COLO829 (cell line): ENCODE results near the gene TSPAN4.
A peak's percentile ranks its signal among the peaks of the same experiment; 100 is the strongest.

Experiments used
- DNase-seq: peaks from one replicate; pipeline ENCODE4 v3.0.0; 2012; ENCODE audit warnings: low spot score

Gene TSPAN4

GRCh38 chr11:836700-837099, 6.0 kb upstream of the TSPAN4 start:
- no peak for DNase-seq

- DNase-seq = no peak
Observed at GRCh38 chr11:837189-837989, 5.3 kb upstream of the TSPAN4 start.

- DNase-seq = no peak
Observed at GRCh38 chr11:837990-838307, 4.7 kb upstream of the TSPAN4 start.

GRCh38 chr11:838441-839279, 4.0 kb upstream of the TSPAN4 start:
- no peak for DNase-seq

GRCh38 chr11:839280-839623, 3.4 kb upstream of the TSPAN4 start:
- DNase-seq = no peak

GRCh38 chr11:839875-840617, 2.6 kb upstream of the TSPAN4 start:
- no peak for DNase-seq

GRCh38 chr11:841981-842369, 677 bp upstream of the TSPAN4 start:
- DNase-seq = no peak

DNA sequence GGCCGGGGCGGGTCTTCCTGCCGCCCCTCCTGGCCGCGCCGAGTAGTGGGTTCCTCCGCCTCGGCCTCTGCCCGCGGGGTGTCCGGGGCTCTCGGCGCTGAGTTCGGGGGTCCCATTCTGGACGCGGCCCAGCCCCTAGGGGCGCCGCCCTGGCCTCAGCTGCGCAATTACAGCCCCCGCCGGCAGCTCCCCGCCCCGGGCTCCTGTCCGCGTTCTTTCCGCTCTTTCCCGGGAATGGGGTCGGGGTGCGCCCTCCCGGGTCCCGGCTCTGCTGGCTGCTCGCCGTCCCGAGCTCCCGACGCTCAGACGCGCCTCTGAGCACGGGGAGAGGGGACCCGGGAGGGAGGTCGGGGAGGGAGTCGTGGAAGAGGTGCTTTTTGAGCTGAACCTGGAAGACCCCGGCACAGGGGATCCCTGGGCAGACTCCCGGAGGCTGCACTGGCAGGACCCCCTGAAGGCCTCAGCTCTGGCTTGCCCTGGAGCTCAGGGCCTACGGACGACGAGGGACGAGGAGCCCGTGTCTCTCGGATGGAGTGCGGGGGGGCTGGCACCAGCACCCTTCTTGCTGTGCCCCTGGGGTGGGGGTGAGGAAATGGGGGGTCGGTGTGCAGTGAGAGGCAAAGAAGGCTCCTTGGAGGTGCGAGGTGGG, 558 bp downstream of the TSPAN4 start:
- no peak for DNase-seq

DNA sequence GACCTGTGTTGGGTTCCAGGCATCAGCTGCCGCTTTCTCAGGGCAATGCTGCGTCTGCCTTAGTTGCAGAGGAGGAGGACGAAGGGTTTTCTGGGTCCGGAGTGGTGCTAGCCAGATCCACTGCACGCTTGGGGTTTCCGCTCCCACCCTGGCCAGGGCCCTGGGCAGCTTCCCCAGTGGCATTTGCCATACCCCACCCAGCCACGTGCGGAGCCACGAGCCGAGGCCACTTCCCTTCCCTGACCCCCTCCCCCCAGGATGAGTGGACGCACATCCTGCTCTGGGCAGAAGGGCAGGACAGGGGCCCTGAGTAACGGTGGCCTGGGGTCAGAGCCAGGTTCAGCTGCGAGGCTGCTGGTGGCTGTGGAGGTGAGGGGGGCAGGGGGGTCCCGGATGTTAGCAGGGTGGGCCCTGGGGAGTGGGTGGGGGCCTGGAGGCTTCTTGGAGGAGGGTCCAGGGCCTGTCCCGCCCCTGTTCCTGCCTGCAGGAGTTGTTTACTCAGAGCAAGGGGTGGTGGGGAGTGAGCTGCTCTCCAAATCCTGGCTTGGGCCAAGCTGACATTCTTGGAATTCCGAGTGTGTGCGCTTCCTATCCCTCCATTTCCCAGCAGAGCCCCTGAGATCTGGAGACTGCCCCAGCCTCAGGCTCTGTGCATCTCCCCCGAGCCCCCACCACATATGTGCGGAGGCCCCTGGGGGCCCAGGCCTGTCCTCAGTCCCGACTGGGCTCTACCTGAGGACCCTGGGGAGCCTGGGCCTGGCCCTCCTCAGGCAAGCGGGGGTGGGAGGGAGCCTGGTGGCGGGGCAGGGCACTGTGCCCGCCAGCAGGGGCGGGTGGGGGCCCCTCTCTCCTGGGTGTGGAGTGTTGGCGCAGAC, 1.4 kb downstream of the TSPAN4 start:
- peak; percentile 78 for DNase-seq

GRCh38 chr11:844693-845644, 2.3 kb downstream of the TSPAN4 start:
- peak; percentile 82 for DNase-seq

GRCh38 chr11:845872-846495, 3.3 kb downstream of the TSPAN4 start:
- DNase-seq = no peak

- no peak for DNase-seq
Observed at GRCh38 chr11:846496-847098, 3.9 kb downstream of the TSPAN4 start.

DNA sequence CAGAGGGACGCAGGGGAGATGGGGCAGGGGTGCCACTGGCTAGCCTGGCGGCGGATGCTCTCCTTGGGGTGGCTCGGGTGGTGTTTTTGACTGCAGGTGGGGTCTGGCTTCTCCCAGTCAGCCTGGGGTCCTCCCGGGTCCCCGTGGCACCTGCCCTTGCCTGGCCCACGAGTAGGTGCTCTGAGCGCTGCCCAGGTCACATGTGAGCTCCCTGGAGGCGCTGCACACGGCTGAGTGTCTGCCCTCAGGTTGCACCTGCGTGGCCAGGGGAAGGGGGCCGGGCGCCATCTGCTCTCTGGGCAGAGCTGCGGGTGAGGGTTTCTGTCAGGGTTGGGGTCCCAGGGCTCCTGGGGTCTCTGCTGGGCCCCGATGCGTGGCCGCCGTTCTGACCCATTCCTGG, 5.2 kb downstream of the TSPAN4 start:
- no peak for DNase-seq

- DNase-seq = no peak
Observed at GRCh38 chr11:848380-848931, 5.8 kb downstream of the TSPAN4 start.

- DNase-seq = no peak
Observed at GRCh38 chr11:849104-849824, 6.6 kb downstream of the TSPAN4 start.

DNA sequence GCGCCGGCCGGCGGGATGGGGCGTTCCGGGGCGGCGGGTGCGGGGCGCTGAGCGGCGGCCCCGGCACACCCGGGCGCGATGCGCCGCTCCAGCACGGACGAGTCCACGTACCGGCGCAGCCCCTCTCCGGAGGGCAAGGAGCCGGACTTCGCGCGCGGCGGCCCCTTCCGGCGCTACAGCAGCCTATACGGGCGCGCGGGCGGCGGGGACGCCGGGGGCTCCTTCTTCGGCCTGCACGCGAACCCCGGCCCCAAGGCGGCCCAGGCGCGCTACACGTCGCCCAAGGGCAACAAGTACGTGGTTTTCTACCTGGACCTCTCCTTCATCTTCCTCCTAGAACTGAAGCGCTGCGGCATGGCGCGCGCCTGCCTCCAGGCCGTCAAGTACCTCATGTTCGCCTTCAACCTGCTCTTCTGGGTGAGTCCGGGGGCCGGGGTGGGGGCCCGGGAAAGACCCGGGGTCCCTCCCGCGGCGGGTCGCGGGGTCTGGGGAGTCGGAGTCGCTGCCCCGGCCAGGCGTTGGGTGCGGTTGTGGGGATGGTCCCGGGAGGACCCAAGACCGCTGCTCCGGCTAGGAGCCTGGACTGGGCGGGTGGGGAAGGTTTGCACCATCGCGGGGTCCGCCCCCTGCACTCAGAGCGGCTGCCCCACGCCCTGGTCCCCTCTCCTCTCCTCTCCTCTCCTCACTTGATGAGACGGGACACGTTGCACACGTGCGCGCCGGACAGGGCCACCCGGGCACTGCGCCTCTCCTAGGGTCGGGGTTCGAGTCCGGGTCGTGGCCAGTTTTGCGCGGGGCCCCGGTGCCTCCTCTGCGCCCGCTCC, 7.5 kb downstream of the TSPAN4 start:
- DNase-seq = no peak
